Stimulated activated CD8-positive, alpha-beta memory T cell treated with anti-CD3 and anti-CD28 coated beads, Interleukin-12 subunit alpha, Interleukin-12 subunit beta, amount 100 ng/mL, for 4 hours (primary cell): ENCODE data around the gene CKM.
"Not testable (repeated sequence)": the region's sequence is repeated elsewhere in the genome, so short reads cannot be mapped to it uniquely, and the experiment has no call there.

Source experiments
- DNase-seq: peaks from one replicate; pipeline ENCODE4 v3.0.0-alpha.2; 2020; ENCODE audit warnings: low read depth

The CKM gene

DNA sequence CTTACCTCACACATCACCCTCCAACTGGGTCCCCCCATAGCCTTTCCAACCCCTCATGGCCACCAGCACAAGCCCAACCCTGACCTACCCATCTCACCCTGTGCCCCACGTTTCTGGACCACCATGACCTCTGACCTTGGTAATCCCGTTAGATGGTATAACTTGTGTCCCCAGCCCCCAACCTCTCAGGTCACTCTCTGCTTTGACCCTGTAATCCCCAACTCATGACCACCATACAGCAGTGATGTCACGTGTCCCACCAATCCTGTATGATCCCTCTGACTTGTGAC is 26.4 kb upstream of the CKM start:
- no peak for DNase-seq

DNA sequence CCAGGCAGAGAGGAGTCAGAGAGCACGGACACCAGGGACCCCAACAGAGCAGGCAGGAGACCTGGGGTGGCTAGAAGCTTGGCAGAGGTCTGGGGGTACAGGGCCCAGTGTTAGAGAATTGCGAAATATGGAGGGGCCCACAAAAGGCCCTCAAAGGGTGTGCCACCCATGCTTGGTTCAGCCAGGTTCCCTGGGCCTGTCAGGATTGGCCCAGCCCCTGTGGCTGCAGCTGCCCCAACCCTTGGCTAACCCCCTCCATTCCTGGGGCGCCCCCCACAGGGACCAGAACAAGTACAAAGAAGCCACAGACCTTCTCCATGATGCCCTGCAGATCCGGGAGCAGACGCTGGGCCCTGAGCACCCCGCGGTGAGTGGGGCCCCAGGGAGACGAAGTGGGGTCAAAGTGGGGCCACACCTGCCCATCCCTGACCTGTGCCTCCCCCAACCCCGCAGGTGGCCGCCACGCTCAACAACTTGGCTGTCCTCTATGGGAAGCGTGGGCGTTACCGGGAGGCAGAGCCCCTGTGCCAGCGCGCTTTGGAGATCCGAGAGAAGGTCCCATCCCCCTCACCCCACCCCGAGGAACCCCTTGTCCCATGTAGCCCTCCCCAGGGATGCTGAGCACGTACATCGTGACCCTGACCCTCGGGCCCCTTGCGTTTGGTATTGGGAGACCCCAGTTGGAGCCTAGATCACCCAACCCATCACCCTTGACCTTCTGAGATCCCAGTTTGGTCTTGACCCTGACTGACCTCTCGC is 25.9 kb upstream of the CKM start:
- no peak for DNase-seq

DNA sequence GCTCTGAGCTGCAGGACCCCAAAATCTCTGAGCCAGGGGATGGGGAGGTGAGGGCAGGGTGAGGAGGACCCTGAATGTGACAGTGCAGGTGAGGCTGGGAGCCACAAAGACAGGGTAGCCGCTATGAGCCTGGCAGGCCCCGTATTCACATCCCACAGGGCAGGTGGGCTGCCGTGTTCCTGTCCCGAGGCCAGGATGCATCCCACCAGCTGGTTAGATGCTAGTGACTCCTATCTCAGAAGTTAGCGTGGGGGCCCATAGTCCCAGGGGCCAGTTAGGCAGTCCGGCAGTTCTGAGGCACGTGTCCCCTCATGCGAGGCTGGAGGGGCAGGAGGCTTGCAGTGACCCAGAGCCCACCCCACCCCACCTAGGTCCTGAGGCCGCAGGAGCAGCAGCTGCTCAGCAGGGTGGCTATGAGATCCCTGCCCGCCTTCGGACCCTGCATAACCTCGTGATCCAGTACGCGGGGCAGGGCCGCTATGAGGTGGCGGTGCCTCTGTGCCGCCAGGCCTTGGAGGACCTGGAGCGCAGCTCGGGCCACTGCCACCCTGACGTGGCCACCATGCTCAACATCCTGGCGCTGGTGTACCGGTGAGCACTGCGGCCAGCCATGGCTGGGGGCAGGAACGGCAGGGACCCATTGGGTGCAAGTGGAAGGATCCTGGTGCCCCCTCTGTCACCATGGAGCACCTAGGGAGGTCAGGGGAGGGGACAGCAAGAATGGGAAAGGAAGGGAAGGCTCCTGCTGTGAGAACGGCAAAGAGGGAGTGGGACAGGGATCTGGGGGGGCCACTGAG is 25.1 kb upstream of the CKM start:
- no peak for DNase-seq

DNA sequence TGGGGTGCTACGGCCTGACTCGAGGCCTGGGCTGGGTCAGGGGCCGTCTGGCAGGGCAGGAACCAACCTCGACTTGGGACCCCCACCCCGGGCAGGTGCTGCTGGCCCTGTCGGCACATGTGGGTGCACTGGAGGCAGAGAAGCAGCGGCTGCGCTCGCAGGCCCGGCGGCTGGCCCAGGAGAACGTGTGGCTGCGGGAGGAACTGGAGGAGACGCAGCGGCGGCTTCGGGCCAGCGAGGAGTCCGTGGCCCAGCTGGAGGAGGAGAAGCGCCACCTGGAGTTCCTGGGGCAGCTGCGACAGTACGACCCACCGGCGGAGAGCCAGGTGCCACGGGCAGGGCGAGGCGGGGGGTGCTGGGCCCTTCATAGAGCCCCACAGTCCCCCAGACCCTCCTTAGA is 23.8 kb upstream of the CKM start:
- no peak for DNase-seq

DNA sequence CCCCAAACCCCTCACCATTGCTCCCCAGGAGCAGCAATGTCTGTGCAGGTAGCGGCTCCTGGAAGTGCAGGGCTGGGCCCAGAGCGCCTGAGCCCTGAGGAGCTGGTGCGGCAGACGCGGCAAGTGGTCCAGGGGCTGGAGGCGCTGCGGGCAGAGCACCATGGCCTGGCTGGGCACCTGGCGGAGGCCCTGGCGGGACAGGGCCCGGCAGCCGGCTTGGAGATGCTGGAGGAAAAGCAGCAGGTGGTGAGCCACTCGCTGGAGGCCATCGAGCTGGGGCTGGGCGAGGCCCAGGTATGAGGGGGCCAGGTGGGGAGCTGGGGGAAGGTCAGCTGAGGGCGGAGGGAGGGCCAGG is 22.8 kb upstream of the CKM start:
- no peak for DNase-seq

DNA sequence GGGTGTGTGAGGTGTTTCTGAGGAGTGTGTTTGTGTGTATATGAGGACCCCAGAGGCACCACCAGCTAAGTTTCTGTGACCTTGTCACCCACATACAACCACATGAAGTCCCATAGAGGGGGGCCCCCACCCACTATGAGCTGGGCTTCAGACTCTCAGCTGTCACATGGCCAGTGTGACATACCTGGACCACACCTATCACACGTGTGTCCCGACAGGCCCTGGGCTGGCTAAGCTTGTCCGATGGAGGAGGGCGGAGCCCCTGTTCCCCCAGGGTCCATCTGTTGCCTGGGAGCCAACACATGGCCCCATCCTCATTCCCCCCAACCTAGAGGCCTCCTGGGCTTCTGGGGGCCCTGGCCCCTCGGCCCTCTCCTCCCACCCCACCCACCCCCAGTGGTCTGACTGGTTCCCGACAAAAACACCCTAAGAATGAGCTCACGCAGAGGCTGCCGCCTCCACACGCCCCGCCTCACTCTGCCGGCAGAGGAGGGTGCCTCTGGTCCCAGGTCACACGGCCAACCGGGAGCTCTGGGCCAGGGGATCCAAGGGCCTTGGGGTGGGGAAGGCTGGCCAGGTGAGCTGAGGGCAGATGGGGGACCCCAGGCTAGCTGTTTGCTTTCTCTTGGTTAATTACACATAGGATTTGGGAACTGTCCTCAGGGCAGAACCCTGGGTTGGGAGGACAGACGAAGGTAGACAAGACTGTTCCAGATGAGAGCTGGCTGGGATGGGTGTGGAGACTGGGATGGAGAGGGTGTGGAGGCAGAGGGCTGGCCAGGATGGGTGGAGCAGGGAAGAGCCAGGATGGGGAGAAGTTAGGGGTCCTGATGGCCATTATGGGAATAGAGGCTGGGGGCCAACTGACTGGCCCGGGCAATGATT is 22.2 kb upstream of the CKM start:
- DNase-seq = no peak

DNA sequence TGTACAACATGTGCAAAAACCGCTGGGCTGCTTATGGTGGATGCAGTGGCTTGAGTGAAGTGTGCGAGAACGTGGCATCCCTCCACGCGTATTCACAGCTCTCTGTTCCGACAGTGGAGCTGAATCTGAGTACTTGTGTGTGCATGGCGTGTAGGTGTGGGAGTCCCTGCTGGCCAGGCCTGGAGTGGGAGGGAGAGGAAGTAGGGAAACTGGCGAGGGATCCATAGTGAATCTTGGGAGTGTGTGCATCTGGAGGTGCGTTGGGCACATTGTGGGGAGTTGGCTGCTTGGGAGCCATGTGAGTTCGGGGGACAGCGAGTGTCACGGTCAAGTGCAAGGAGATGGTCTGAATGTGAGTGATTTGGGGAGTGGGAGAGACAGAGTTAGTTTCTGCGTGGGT is 20.2 kb upstream of the CKM start:
- DNase-seq = no peak

DNA sequence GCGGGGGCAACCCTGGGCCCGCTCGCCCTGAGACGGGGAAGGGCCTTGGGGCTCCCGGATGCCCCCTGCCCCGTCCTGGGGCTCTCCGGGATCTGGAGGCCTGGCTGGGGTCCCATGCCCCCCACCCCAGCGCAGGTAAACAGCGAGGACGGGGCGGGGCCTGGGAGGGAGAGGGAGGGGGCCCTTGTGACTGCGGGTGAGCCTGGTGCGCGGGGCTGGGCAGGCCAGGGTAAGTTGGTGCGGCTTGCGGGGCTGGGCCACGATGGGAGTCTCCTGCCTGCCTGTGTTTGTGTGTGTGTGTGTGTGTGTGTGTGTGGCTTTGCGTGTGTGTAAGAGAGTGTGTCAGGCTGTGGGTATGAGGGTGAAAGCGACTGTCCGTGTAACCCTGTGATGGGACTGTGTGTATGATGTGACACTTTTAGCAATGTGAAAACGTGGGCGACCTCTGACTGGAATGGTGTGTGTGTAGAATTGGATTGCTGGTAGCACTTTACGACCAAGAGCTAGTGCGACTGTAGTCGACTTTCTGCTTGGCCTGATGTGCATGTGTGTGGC is 18.3 kb upstream of the CKM start:
- no peak for DNase-seq

DNA sequence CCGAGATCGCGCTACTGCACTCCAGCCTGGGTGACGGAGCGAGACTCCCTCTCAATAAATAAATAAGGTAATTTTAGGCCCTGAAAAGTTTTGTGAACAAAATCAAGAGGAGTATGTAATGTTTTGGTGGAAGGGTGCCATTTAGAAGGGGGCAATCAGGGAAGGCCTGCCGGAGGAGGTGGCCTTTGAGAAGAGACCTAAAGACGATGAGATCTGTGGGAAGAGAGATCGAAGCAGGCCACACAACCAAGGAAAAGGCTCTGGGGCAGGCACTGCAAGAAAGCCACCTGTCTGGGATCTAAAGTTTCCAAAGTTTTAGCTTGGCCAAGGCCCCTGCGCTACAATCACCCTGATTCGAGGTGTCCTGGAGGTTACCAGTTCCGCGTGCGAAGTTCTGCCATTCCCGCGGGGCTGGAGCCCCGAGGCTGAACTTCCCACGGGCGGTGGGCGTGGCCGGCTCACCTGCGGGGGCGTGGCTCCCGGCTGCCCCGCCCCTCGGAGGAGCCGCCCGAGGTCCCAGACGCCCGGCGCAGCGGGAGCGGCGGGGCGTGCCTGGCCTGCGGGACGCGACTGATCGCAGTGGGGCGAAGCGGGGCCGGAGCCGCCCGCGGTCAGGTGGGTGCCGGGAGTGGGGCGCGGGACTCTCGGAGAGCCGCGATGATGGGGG is 17.7 kb upstream of the CKM start, which contains the start of gene KLC3:
Gene KLC3, plus strand, starts transcription at position 519 of the 667 bp plus-strand sequence. CDS start 4,792 bp downstream, outside the sequence.
- no peak for DNase-seq

DNA sequence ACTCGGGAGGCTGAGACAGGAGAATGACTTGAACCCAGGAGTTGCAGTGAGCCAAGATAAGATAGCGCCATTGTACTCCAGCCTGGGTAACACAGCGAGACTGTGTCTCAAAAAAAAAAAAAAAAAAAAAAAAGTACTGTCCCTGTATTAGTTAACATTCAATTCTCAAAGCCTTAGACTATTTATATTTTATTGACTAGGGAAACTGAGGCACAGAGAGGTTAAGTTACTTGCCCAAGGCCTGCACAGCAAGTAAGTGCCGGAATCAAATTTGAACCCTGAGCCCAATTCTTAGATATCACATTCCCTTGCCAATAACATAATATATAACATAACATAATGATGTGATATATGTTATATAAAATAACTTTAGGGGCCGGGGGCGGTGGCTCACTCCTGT is 17.0 kb upstream of the CKM start:
- DNase-seq = no peak

DNA sequence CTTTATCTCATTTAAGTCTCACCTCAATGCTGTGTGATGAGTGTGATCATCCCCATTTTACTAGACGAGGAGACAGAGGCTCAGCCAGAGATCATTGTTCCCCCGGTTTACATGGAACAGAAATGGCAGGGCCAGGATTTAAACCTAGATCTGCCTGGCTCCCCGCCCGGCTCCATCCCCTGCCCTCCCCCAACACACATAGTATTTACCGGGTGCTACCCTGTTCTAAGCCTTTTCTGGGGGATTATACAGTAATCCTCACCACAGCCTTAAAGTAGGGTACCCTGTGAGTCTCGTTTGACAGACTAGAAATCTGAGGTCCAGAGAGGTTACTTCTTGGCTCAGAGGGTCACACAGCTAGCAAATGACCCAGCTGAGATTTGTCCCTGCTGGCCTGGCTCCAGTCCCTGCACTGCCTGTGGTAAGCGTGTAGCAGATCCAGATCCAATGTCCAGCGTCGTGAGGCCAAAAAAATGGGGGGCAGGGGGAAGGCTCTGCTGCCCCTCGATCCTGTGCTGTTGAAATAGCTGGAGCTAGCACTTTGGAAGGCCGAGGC is 14.1 kb upstream of the CKM start:
- no peak for DNase-seq

DNA sequence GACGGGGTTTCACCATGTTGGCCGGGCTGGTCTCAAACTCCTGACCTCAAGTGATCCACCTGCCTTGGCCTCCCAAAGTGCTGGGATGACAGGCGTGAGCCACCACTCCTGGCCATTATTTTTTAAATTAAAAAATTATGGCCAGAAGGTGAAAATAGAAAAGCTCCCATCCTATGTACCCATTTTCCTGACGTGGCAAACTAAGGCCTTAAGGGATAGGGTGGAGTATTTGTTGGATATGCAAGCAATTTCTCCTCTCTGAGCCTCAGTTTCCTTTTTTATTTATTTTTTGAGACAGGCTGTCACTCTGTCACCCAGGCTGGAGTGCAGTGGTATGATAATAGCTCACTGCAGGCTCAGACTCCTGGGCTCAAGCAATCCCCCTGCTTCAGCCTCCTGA is 12.2 kb upstream of the CKM start:
- DNase-seq = not testable (repeated sequence)

DNA sequence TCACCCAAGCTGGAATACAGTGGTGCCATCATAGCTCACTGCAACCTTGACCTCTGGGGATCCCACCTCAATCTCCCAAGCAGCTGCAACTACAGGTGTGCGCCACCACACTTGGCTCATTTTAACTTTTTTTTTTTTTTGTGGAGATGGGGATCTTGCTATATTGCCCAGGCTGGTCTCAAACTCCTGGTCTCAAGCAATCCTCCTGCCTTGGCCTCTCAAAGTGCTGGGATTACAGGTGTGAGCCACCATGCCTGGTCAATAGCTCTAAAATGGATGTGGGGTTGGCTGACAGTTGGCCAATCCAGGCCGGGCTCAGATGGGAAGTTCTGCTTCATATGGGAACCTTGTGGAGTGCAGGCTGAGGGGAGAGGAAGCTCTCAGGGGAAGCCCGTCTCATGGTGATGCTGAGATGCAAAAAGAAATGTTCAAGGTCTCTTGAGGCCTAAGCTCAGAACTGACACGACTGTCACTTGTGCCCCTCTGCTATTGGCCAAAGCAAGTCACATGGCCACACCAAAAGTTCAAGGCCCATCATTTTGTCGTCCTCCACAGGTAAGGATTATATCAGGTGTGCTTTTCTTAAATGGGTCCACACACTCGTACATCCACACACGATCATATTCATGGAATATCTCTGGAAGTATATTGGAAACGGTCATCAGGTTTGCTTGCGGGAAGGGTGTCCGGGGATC is 11.1 kb upstream of the CKM start:
- DNase-seq = no peak

DNA sequence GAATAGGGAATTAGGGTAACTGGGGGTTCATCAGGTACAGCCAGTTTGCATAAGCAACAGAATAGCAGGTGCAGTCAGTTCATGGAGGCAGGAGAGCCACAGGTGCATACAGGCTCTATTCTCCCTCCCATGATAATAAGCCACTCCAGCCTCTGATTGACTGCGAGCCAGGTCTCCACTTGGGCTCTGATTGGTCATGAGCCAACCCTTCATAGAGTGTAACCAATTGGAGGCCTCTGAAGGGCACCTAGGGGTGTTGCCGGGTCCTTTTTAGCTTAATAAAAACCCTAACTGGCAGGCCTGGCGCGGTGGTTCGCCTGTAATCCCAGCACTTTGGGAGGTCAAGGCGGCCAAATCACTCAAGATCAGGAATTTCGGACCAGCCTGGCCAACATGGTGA is 8.7 kb upstream of the CKM start:
- DNase-seq = no peak

DNA sequence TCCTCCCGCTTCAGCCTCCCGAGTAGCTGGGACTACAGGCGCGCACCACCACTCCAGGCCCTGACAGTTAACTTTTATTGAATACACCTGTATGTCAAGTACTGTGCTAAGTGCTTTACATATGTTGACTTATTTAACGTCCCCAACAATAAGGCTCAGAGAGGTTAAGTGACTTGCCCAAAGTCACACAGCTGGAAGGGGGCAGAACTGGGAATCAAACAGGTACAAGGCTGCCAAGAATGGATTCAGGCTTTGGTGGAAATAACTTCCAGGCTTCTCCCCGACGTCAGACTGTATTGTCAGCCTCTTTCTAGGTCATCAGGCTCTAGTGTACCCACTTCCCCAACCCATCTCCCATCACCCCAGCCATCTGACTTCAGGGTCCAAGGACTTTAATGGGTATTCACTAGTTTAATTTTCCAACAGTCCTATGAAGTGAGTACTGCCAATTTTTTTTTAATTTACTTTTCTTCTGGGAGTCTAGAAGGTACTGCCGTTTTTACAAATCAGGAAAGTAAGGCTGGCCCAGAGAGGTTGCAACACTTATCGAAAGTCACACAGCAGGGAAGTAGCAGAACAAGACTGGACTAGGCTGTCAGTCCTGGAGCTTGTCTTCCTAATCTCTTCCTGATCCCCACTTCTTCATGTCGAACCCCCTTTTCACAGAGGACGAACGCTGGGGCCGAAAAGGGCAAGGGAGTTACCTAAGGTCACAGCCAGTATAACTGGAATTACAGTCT is 4.9 kb upstream of the CKM start:
- no peak for DNase-seq

DNA sequence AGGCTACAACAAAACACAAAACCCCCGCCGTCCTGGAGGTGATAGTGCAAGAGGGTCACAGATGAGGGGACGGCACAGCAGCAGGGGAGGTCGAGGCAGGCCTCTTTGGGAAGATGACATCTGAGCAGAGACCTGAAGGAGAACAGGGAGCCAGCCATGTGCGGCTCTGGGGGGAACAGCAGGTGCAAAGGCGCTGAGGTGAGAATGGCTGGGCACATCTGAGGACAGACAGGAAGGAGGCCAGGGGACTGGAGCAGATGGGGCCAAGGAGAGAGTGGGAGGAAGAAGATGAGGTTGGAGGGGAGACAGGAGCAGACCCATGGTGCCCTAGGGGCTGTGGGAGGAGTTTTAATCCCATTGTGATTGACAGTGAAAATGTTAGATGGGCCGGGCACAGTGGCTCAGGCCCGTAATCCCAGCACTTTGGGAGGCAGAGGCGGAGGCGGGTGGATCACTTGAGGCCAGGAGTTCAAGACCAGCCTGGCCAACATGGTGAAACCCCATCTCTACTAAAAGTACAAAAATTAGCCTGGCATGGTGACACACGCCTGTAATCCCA is 1.8 kb upstream of the CKM start:
- DNase-seq = no peak

DNA sequence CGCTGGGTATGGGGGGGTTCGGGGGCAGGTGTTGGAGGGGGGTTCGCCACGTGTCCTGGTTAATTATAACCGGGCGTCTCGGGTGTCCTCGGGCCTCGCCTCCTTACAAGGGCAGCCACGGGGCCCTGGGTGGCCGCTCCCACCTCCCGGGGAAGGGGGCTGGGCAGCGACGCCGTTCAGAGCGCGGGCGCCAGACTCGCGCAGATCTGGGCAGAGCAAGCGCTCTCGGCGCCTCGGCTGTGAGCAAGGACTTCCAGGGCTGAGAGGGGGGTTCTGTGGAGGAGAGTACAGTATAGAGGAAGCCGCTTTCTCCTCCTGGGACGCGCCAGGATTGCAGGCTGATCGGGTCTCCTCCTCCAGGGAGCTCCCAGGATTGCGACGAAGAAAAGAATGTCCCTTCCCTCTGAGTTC is 1.0 kb upstream of the CKM start:
- DNase-seq = no peak

DNA sequence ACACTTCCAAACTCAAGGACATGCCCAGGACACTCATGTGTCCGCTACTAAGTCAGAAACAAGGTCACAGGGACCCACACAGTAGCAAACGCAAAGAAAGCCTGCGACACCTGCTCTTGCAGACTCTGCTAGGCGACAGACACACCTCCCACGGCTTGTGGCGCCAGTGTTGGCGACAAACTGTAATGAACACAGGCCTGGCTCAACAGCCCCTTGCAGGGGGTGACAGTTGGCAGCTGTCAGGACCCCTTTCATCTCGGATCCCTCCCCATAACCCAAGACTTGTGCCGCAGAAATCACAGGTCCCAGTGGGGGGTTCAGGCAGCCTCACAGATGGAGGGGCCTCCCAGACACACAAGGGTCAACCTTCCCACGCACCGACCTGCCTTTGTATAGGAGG is 364 bp downstream of the CKM start:
- no peak for DNase-seq

DNA sequence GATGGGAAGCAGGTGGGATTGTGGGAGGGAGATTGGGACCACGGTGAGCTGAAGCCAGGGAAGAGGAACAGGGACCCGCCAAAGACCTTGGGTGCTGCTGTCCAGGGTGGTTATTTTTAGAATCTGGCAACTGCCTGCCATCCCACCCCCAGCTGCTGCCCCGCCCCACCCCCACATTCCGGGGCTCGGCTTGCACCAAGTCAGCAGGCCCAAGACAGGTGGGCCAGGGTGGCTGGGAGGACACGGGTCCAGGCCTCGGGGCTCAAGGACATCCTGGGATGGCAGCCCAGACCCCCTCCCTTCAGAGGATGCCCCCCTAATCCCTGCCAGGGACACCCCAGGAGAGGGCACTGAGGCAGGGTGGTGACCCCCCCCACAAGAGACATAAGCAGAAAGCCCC is 827 bp downstream of the CKM start:
- no peak for DNase-seq
